NCI-H146 treated with DMSO at 0.1 percent for 48 hours (cell line): ENCODE results near the gene CABP5.

Source experiments
- DNase-seq: peaks from one replicate; lab custom pipeline; 2025; ENCODE audit not compliant: unreplicated experiment; lab: John Stamatoyannopoulos, UW

CABP5 gene

GRCh38 chr19:48033604-48034003, 10.3 kb downstream of the CABP5 start:
- DNase-seq: no peak

GRCh38 chr19:48030073-48030472, 13.8 kb downstream of the CABP5 start:
- DNase-seq: no peak

- DNase-seq: no peak
Measured at GRCh38 chr19:48029431-48029830, 14.4 kb downstream of the CABP5 start.

GRCh38 chr19:48025480-48025879, 18.4 kb downstream of the CABP5 start:
- DNase-seq: no peak

- DNase-seq: no peak
Measured at GRCh38 chr19:48023518-48023917, 20.4 kb downstream of the CABP5 start.

GRCh38 chr19:48023011-48023410, 20.9 kb downstream of the CABP5 start:
- no peak for DNase-seq

GRCh38 chr19:48020686-48021085, 23.2 kb downstream of the CABP5 start:
- DNase-seq: no peak

- no peak for DNase-seq
Measured at GRCh38 chr19:48010932-48011758, 32.7 kb downstream of the CABP5 start.

GRCh38 chr19:48006762-48007161, 37.1 kb downstream of the CABP5 start:
- DNase-seq: no peak

GRCh38 chr19:48004236-48004635, 39.6 kb downstream of the CABP5 start:
- no peak for DNase-seq

- DNase-seq: no peak
Measured at GRCh38 chr19:48000846-48001245, 43.0 kb downstream of the CABP5 start.

- DNase-seq: no peak
Measured at GRCh38 chr19:47998800-47999199, 45.1 kb downstream of the CABP5 start.

GRCh38 chr19:47996230-47996727, 47.6 kb downstream of the CABP5 start:
- no peak for DNase-seq

GRCh38 chr19:47994209-47994802, 49.6 kb downstream of the CABP5 start, which contains the start of gene ELSPBP1:
ELSPBP1 (plus strand) TSS chr19:47994632; CDS start chr19:48008668, 14,036 bp downstream.
- DNase-seq: no peak

- no peak for DNase-seq
Measured at GRCh38 chr19:47992070-47992469, 51.8 kb downstream of the CABP5 start, which contains the start of gene BSPH1. BSPH1 (minus strand) TSS chr19:47992170; CDS start chr19:47992081, 89 bp downstream.

GRCh38 chr19:47991191-47991808, 52.6 kb downstream of the CABP5 start:
- no peak for DNase-seq
